GM19023 (cell line): ENCODE data around the gene MIEN1.
"Not testable (repeated sequence)": the region's sequence is repeated elsewhere in the genome, so short reads cannot be mapped to it uniquely, and the experiment has no call there.

Experiments used
- ATAC-seq: cut with Tn5 transposase; IDR thresholded peaks from one replicate; pipeline ENCODE4 v1.9.1; 2021; ENCODE audit warnings: mild to moderate bottlenecking, moderate library complexity; ENCODE audit not compliant: unreplicated experiment

Gene MIEN1

GRCh38 chr17:39701012-39701783 lies 29.1 kb downstream of the MIEN1 start:
- ATAC-seq, result no peak

GRCh38 chr17:39700148-39700987 lies 30.0 kb downstream of the MIEN1 start:
- no peak for ATAC-seq

GRCh38 chr17:39699818-39700147 lies 30.5 kb downstream of the MIEN1 start, which contains the start of gene ERBB2:
Gene ERBB2, plus strand, starts transcription at chr17:39700064. Its CDS starts 175 bp downstream, at chr17:39700239.
- no peak for ATAC-seq

- ATAC-seq, result not testable (repeated sequence)
These were observed 31.0 kb downstream of the MIEN1 start for GRCh38 chr17:39699157-39699817.

GRCh38 chr17:39697961-39698360 lies 32.4 kb downstream of the MIEN1 start:
- no peak for ATAC-seq

GRCh38 chr17:39696731-39697130 lies 33.6 kb downstream of the MIEN1 start:
- no peak for ATAC-seq

GRCh38 chr17:39695089-39695474 lies 35.2 kb downstream of the MIEN1 start:
- no peak for ATAC-seq

- no peak for ATAC-seq
These were observed 35.7 kb downstream of the MIEN1 start for GRCh38 chr17:39694593-39694992.

- ATAC-seq, result no peak
These were observed 41.4 kb downstream of the MIEN1 start for GRCh38 chr17:39688945-39689344.

GRCh38 chr17:39688475-39688835 lies 41.9 kb downstream of the MIEN1 start:
- no peak for ATAC-seq

GRCh38 chr17:39687546-39688474 lies 42.5 kb downstream of the MIEN1 start, which contains the start of gene PGAP3:
Gene PGAP3, minus strand, starts transcription at chr17:39688057. Its CDS starts 43 bp downstream, at chr17:39688014.
- ATAC-seq, result peak; percentile 85

GRCh38 chr17:39687101-39687545 lies 43.2 kb downstream of the MIEN1 start:
- ATAC-seq, result no peak

GRCh38 chr17:39684369-39685192 lies 45.8 kb downstream of the MIEN1 start:
- no peak for ATAC-seq

GRCh38 chr17:39683295-39683939 lies 46.9 kb downstream of the MIEN1 start:
- no peak for ATAC-seq

GRCh38 chr17:39679521-39680192 lies 50.7 kb downstream of the MIEN1 start:
- no peak for ATAC-seq
